HepG2 (cell line): ENCODE results near the gene ARHGEF10L. TPM values are rescaled to one million over a fixed set of nuclear protein-coding genes. Genes with fewer than 3 reads are reported as not detected.

ENCODE experiments used
- ARID2 ChIP-seq: sonication (generic); formaldehyde crosslinking; IDR thresholded peaks from 2 replicates; pipeline ENCODE4 v1.8.1; 2022; ENCODE audit warnings: mild to moderate bottlenecking, missing genetic modification reagents, borderline replicate concordance
- ATF5 ChIP-seq: sonication (generic); formaldehyde crosslinking; IDR thresholded peaks from 2 replicates; pipeline ENCODE4 v1.4.0; 2020; ENCODE audit warnings: mild to moderate bottlenecking, low read depth, missing genetic modification reagents
- CEBPZ ChIP-seq: IDR thresholded peaks from 2 replicates; pipeline ENCODE4 v1.6.1; 2012; ENCODE audit warnings: low read length, improper control_type of control experiment
- FIP1L1 ChIP-seq: fragments of 200-400 bp; formaldehyde crosslinking; IDR thresholded peaks from 2 replicates; pipeline ENCODE4 v1.6.1; 2018; ENCODE audit warnings: low read depth, mild to moderate bottlenecking, low read length, moderate library complexity, borderline replicate concordance; ENCODE audit not compliant: insufficient read depth
- FOSL1 ChIP-seq: sonication (generic); formaldehyde crosslinking; IDR thresholded peaks from 2 replicates; pipeline ENCODE4 v1.9.0; 2021; ENCODE audit warnings: missing genetic modification reagents, borderline replicate concordance
- NFE2 ChIP-seq: sonication (generic); formaldehyde crosslinking; IDR thresholded peaks from 2 replicates; pipeline ENCODE4 v1.4.0; 2020; ENCODE audit warnings: missing genetic modification reagents
- SIX4 ChIP-seq: sonication (generic); formaldehyde crosslinking; IDR thresholded peaks from 2 replicates; pipeline ENCODE4 v1.4.0; 2020; ENCODE audit warnings: missing genetic modification reagents
- SMARCC2 ChIP-seq: fragments of 450-650 bp; IDR thresholded peaks from 2 replicates; pipeline ENCODE4 v1.6.1; 2017; ENCODE audit warnings: antibody characterized with exemption, mild to moderate bottlenecking
- ZNF282 ChIP-seq: fragments of 450-650 bp; IDR thresholded peaks from 2 replicates; pipeline ENCODE4 v1.6.1; 2018; ENCODE audit not compliant: partially characterized antibody
- ZNF362 ChIP-seq: sonication (generic); formaldehyde crosslinking; IDR thresholded peaks from 2 replicates; pipeline ENCODE4 v1.4.0; 2020; ENCODE audit warnings: missing genetic modification reagents, mild to moderate bottlenecking, borderline replicate concordance
- ZNF503 ChIP-seq: sonication (generic); formaldehyde crosslinking; IDR thresholded peaks from 2 replicates; pipeline ENCODE4 v1.4.0; 2020; ENCODE audit warnings: missing genetic modification reagents
- ZNF512B ChIP-seq: sonication (generic); formaldehyde crosslinking; IDR thresholded peaks from 2 replicates; pipeline ENCODE4 v1.5.1; 2020; ENCODE audit warnings: missing genetic modification reagents, mild to moderate bottlenecking, borderline replicate concordance
- ZNF687 ChIP-seq: sonication (generic); formaldehyde crosslinking; IDR thresholded peaks from 2 replicates; pipeline ENCODE4 v1.5.1; 2020; ENCODE audit warnings: mild to moderate bottlenecking, missing genetic modification reagents, moderate library complexity
- polyA plus RNA-seq, 8 experiments: library from polyadenylated mRNA; depleted of rRNA in 3 of 8; stranded (reverse) in 7 of 8; unstranded in 1 of 8; fragments of >200 nt; fragmentation: Illumina TruSeq in 4 of 8; extraction: Trizol in 4 of 8; gene quantifications; 2 replicates each; pipeline versions ENCODE4 v1.2.1 to v1.2.3, GENCODE V29; 2011 to 2016; ENCODE audit warnings: low read depth in 4 of 8, missing spikeins in 1 of 8, mixed read lengths in 1 of 8; ENCODE audit not compliant: insufficient read depth in 1 of 8
- total RNA-seq, 5 experiments: library from RNA; depleted of rRNA; stranded (reverse); fragments of >200 nt; fragmentation: Illumina TruSeq; extraction: Trizol; gene quantifications; 2 replicates each; pipeline ENCODE4 v1.2.3, GENCODE V29; 2016; ENCODE audit warnings: low read depth in 1 of 5

The ARHGEF10L gene
- total and polyA plus RNA-seq, 2 of the 13 experiments (the other 11 are each of a cell fraction or from before 2014, with no cell fraction given) = 46.5 to 78.3 TPM

GRCh38 chr1:17591814-17592430 lies 52.4 kb downstream of the ARHGEF10L start (continued):
- TF ChIP-seq NFE2 = no peak
- TF ChIP-seq ZNF687 (CRISPR knock-in tag) = peak; percentile 100
- no peak for TF ChIP-seq ZNF282
- TF ChIP-seq SMARCC2 = no peak
- no peak for TF ChIP-seq FOSL1 (CRISPR knock-in tag)
- TF ChIP-seq SIX4 (CRISPR knock-in tag) = peak; percentile 81; the same call in 1 of the 2 replicates
- TF ChIP-seq FIP1L1 = no peak
- TF ChIP-seq ZNF362 (CRISPR knock-in tag) = peak; percentile 51; the same call in 1 of the 2 replicates
- 0 out of 2 replicates have a peak, but pooled peaks have one; percentile 54 for TF ChIP-seq ARID2
- TF ChIP-seq CEBPZ = no peak
- TF ChIP-seq ATF5 (CRISPR knock-in tag) = peak; percentile 66; the same call in 1 of the 2 replicates
- TF ChIP-seq ZNF512B (CRISPR knock-in tag) = no peak
- peak; percentile 85; the same call in 1 of the 2 replicates for TF ChIP-seq ZNF503 (CRISPR knock-in tag)
